SK-N-SH treated with all-trans-retinoic acid at 6 μM for 48 hours (cell line): Measurements from ENCODE around the gene PP2D1.

Experiments
- CSDC2 ChIP-seq: fragments of 250-450 bp; sonication (Bioruptor Pico); IDR thresholded peaks from 2 replicates; pipeline ENCODE4 v1.5.0; 2020; ENCODE audit warnings: mild to moderate bottlenecking, moderate library complexity
- SNAI2 ChIP-seq: fragments of 250-450 bp; sonication (Bioruptor Pico); IDR thresholded peaks from 2 replicates; pipeline ENCODE4 v1.5.0; 2020; ENCODE audit warnings: mild to moderate bottlenecking, moderate library complexity
- ZNF8 ChIP-seq: fragments of 450-650 bp; formaldehyde crosslinking; IDR thresholded peaks from 2 replicates; pipeline ENCODE4 v1.5.0; 2020; ENCODE audit warnings: mild to moderate bottlenecking, moderate library complexity

DNA sequence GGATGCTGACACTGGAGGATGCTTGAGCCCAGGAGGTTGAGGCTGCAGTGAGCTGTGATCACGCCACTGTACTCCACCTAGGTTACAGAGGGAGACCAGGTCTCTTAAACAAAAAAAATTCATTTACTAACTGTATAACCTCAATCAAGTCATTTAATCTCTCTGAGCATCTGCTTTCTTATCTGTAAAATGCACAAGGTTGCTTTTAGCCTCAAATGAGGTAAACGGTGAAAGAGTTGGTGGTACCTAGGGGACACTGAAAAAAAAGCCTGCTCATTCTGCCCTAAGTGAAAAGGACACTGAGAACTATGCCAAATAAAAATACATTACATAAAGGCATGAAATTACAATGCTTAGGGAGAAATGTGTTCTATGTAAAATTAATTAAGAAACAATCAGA lies 3.4 kb downstream of the PP2D1 start:
- TF ChIP-seq CSDC2 (no peak), ZNF8 (no peak), SNAI2 (no peak)
